Stimulated activated CD8-positive, alpha-beta memory T cell treated with anti-CD3 and anti-CD28 coated beads, Interleukin-15, amount 100 ng/mL, for 1 hour (primary cell): ENCODE results near the gene NTRK1.
A peak's percentile ranks its signal among the peaks of the same experiment; 100 is the strongest.

Experiments
- DNase-seq: peaks from one replicate; pipeline ENCODE4 v3.0.0-alpha.2; 2020; ENCODE audit warnings: low read depth

Gene NTRK1

GRCh38 chr1:156881101-156881500 lies 20.4 kb downstream of the NTRK1 start:
- DNase-seq: no peak

- no peak for DNase-seq
Observed at GRCh38 chr1:156881663-156882062, 21.0 kb downstream of the NTRK1 start.

- DNase-seq: no peak
Observed at GRCh38 chr1:156882543-156882942, 21.9 kb downstream of the NTRK1 start.

GRCh38 chr1:156883919-156884318 lies 23.3 kb downstream of the NTRK1 start:
- no peak for DNase-seq

DNA sequence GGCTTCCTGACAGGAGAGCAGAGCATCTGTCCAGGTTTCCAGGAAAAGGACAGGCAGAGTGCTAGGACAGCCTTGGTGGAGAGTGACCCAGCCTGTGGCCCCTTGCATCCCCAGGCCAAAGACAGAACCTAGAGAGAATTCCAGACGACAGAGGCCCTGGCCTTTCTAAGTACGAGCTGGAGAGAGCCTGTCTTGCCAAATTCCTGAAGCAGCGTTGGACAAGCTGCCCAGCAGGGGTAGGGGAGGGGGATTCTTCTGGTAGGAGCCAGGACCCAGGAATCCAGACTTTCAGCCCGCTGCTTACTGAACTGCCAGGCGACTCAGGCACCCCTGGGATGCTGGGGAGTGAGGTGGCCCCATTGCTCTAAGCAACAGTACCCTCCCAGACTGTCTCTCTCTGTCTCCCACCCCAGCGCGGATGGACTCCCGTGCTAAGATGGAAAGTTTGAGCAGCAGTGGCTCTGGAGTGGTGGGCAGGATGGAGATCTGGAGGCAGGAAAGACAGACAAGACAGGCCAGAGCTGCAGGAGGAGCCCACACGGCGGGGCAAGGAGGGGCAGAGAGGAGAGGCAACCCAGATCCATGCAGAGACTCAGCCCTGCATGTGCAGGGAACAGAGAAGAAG lies 24.0 kb downstream of the NTRK1 start:
- no peak for DNase-seq

DNA sequence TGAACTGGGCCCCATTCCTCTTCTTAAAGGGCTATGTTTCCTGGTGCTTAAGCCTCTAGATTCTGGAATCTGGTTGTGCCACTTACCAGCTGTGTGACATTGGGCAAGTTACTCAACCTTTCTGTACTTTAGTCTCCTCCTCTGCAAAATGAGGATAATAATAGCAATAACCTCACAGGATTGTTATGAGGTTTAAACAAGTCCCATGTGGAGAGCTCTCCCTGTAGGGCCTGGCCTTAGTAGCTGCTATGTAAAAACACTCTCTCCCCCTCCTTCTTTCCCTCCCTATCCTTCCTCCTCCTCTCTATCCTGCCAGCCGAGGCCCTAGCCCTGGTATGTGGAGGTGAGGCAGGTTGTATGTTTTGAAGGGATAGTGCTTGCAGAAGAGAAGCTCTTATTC lies 24.6 kb downstream of the NTRK1 start:
- DNase-seq: no peak

DNA sequence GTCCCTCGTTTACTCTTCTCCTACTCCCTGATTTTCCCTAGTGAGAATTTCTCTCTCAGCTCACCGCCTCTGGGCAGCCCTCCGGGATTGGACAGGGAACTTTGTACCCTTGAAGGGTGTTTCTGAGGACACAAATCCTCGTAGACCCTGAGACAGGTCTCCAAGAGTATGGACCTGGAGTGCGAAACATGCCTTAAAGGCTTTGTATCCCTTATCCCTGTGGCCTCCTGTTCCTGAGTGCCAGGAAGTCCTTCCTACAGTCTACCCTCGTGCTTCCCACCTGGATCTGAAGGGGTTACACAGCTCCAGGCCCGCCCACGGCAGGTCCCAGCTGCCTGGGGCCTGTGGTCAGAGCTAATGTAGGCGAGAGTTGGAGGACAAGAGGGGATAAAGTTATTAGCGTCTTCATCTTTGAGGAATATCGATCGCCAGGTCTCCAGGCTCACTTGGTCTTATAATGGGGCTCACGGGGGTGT lies 25.3 kb downstream of the NTRK1 start:
- no peak for DNase-seq

GRCh38 chr1:156886583-156887281 lies 26.1 kb downstream of the NTRK1 start:
- no peak for DNase-seq

DNA sequence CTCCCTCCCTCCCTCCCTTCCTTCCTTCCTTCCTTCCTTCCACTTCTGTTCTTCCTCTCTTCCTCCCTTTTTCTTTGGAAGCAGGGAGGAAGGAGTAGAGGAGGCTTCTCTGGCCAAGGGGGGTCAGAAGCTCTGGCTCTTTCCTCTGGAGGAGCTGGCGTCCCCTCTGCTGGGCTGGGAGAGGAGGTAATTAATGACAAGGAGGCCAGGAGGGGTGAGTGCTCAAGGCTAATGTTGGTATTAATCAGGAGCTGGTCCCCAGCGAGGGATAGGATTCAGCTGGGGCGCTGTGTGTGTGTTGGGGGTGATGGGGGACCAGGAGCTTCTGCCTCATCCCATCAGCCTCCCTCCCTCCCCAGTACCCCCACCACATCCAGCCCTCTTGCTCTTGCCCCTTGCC lies 26.7 kb downstream of the NTRK1 start:
- DNase-seq: no peak

DNA sequence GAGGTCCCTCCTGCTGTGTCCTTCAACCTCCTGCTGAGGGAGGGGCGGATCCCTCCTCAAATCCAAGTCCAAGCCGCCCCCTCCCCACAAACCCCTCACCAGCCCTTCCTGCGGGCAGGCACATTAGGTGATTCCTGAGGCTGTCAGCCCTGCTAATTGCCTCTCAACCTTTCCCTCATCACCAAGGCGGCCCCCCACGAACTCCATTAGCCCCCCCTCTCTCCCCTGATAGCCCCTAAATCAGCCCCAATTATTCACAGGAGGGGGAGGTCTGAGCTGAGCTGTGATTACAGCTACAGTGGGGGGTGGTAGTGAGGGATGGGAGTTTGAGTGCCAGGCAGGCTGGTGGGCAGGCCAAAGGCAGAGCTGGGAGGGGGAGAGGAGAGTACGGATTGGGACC lies 27.1 kb downstream of the NTRK1 start:
- no peak for DNase-seq

- peak; percentile 37 for DNase-seq
Observed at GRCh38 chr1:156889802-156890580, 29.3 kb downstream of the NTRK1 start.

DNA sequence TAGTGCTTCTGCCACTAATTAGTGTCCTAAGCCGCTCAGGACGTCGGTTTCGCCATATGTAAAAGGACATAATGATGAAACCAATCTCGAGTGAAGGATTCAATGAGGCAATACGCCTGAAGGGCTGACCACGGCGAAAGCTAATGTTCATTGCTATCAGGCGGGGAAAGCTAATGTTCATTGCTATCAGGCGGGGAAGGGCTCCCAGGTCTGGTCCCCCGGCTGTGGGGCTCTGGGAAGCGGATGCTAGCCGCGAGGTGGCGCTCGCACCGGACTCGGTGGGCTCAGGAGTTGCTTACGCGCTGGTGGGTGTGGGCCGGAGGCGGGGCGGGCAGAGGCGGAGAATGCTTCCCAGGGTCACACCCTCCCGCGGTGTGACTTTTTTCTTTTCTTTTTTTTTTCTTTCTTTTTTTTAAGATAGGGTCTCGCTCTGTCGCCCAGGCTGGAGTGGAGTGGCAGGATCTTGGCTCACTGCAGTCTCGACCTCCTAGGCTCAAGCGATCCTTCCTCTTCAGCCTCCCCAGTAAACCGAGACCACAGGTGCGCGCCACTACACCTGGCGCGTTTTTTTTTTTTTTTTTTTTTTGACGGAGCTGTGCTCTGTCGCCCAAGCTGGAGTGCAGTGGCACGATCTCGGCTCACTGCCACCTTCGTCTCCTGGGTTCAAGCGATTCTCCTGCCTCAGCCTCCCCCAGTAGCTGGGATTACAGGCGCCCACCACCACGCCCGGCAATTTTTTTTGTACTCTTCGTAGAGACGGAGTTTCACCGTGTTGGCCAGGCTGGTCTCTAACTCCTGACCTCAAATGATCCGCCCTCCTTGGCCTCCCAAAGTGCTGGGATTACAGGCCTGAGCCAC lies 31.8 kb downstream of the NTRK1 start:
- peak; percentile 74 for DNase-seq

GRCh38 chr1:156893048-156893953 lies 32.6 kb downstream of the NTRK1 start, which contains the start of gene PEAR1:
Gene PEAR1, plus strand, starts transcription at chr1:156893718. Its CDS starts 10,209 bp downstream, at chr1:156903927.
- no peak for DNase-seq

DNA sequence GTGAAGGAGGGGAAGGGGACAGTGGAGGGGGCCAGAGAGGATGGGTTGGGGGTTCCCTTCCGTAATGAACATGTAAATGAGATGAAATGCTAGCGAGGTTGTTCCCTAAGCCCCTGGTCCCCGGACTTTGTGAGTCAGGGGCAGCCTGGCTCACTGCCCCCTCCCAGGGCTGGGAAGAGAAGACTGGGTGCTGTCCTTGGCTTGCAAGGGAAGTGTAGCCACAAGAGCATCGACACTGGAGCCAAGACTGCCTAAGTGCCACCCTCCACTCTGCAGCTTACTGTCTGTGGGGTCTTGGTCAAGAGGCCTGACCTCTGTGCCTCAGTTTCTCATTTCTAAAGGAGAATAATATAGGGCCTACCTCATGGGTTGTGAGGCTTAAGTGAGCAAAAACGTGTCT lies 33.3 kb downstream of the NTRK1 start:
- DNase-seq: no peak

DNA sequence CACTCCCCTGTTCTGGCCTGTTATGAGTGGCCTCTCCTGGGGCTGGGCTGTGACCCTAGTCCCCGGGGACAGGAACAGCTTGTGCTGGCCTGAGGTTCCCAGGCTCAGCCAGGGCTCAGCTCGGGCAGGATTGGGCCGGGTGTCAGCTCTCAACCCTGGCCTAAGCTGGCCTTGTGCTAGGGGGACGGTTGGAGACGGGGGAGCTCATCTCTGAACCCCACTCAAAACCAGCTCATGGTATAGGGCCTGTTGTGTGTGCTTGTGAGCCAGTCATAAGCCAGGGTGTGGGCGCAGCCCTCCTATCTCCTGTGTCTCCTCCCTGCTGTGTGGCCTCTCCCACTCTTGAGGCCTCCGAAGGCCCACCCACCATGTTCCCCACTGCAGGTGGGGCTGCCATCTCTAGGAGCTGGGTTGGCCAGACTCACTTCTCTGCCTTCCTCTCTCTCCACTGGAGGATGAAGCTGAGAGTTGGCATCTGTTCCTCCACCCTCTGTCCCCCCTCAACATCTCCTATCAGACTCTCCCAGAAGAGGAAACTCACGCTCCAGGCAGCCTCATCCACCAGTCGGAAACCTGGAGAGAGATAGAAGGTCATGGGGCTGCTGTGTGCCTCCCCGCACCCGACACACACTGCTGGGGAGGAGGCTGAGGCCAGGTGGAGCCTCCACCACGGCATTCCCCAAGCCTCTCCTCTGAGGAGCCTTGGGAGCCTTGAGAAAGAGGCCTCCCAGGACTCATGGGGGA lies 34.2 kb downstream of the NTRK1 start:
- DNase-seq: no peak

DNA sequence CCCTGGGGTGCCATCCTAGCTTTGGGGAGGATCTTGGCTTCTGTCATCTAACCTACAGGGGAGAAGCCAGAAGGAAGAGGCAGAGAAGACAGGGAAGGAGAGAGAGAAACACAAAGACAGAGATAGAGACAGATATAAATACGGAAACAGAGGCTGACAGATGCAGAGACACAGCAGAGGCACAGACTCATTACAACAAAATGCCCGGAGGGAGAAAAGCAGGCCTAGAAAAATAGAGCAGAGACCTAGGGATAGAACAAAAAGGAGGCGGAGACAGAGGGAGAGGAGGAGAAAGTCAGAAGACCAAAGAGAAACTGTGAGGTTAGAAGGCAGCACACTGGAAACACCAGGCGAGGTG lies 34.8 kb downstream of the NTRK1 start:
- no peak for DNase-seq

GRCh38 chr1:156895927-156896326 lies 35.3 kb downstream of the NTRK1 start:
- no peak for DNase-seq

DNA sequence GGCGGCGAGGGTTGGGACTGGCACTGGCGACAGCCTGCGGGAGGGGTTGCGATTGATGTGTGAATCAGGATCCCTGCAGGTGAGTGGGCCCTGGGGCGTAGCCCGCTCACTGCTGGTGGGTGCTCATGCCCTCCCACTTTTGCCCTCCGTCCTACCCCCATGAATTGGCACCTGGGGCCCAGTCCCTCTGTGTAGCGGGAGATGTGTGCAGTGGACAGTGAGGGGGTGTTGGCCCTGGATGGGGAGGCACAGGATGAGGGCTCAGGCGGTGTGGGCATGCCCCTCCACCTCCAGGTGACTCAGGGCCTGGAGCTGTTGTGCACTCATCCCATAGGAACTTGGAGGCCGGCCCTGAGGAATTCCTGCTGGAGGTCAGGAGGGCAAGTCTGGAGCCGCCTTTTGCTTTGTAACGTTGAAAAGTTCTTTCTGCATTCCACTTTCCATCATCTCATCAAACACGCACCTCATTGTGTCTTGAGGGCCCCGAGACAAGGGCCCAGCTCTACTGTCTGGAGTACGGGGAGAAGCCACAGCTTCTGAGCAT lies 35.9 kb downstream of the NTRK1 start:
- DNase-seq: no peak

GRCh38 chr1:156897078-156897825 lies 36.6 kb downstream of the NTRK1 start:
- DNase-seq: no peak
